ENCODE measurements around the gene HSD17B14. TPM values are rescaled to one million over a fixed set of nuclear protein-coding genes. Genes with fewer than 3 reads are reported as not detected.

Gene HSD17B14
- polyA plus RNA-seq, 4 donors: 8.3 to 38.2 (median 26.3) TPM

DNA sequence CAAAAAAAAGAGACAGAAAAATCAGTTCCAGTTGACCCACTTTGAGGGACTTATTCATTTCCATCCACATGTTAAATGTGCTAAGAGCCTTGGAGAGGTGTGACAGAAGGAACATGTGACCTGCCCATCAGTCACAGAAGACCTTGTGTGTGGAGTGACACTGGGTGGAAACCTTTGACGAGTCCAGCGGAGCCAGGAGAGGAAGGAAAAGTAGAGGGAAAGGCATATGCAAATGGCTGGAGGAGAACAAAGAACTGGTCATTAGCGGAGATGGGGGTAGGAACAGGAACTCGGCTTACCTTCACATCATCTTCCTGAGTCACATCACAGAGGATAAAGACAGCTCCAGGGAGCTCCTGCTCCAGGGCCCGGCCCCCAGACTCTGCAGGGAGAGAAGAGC lies 2.3 kb downstream of the HSD17B14 start:
- no peak for DNase-seq (ENCODE audit: low read depth in 4 of 4, low spot score in 3 of 4)

DNA sequence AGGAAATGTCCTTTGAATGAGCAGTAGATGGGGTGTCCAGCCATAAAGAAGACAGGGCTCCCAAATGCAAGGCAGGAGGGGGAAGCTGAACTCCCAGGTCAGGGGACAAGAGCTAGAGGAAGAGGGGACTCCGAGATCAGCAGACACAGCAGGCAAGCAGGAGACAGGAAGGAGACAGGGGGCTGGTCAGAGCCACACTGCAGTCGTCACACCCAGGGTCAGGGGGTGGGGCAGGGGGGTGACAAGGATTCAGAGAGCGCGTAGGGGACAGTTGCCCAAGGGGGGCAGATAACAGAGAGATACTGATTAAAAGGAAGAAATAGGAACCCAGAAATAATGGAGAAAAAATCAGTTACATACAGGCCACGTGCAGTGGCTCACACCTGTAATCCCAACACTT lies 3.2 kb downstream of the HSD17B14 start:
- DNase-seq (ENCODE audit: low read depth in 4 of 4, low spot score in 3 of 4): no peak

DNA sequence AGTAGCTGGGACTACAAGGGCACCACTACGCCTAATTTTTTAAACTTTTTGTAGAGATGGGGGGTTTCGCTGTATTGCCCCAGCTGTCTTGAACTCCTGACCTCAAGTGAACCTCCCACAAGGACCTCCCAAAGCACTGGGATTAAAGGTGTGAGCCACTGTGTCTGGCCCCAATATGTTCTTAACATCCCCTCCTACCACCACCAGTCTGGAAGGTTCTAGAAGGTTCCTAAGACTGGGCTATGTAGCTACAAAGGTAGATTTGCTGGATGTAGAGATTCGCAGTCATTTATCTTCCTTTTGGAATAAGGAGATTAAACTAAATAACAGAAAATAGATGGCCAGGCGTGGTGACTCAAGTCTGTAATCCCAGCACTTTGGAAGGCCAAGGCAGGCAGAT lies 5.3 kb downstream of the HSD17B14 start:
- no peak for DNase-seq (ENCODE audit: low read depth in 4 of 4, low spot score in 3 of 4)

DNA sequence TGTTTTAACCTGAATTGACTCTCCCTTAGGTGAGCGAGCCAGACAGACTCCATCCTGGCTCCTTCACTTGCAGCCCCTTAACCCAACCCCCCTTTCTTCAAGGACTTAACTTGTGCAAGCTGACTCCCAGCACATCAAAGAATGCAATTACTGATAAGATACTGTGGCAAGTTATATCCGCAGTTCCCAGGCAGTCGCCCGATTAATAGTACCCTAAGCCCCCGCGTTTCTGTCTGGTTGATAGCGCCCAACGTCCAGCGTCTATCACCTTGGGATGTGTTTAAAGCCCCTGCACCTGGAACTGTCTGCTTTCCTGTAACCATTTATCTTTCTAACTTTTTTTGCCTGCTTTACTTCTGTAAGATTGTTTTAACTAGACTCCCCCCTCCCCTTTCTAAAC lies 6.2 kb downstream of the HSD17B14 start:
- no peak for DNase-seq (ENCODE audit: low read depth in 4 of 4, low spot score in 3 of 4)

DNA sequence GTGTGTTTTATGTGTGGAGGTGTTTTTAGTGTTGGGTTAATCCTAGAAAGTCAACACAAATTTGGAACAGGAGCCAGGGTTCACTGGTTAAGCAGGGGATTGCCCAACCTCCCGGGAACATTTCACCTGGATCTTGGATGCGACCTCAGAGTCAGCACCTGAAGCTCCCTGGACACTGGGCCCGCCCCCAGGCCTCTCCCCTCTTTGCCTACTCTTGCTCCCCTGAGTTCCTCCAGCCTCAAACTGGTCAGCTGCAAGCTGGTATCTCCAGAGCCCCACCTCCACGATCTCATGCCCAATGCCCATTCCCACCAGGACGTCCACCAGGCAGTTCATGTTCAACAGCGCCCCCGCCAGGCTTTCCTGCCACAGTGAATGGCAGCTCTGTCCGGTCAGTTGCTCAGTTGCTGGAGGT lies 9.7 kb downstream of the HSD17B14 start:
- DNase-seq (ENCODE audit: low read depth in 4 of 4, low spot score in 3 of 4): no peak

DNA sequence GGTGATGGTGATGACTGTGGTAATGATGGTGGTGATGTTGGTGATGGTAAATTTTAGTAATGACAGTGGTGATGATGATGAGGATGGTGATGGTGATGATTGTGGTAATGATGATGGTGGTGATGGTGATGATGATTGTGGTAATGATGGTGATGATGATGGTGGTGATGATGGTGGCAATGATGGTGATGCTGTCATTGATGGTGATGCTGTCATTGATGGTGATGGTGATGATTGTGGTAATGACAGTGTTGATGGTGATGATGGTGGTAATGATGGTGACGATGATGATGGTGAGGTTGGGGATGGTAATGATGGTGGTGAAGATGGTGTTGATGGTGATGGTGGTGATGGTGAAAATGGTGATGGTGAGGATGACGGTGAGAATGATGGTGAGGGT lies 13.8 kb downstream of the HSD17B14 start:
- DNase-seq (ENCODE audit: low read depth in 4 of 4, low spot score in 3 of 4): no peak

DNA sequence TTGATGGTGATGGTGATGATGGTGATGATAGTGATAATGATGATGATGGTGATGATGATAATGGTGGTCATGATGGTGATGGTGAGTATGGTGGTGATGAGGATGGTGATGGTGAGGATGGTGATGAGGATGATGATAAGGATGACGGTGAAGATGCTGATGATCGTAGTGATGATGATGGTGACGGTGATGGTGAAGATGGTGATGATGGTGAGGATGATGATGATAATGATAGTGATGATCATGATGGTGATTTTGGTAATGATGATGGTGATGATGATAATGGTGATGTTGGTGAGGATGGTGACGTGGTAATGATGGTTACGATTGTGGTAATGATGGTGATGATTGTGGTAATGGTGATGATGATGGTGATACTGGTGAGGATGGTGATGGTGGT lies 14.7 kb downstream of the HSD17B14 start:
- DNase-seq (ENCODE audit: low read depth in 4 of 4, low spot score in 3 of 4): no peak

DNA sequence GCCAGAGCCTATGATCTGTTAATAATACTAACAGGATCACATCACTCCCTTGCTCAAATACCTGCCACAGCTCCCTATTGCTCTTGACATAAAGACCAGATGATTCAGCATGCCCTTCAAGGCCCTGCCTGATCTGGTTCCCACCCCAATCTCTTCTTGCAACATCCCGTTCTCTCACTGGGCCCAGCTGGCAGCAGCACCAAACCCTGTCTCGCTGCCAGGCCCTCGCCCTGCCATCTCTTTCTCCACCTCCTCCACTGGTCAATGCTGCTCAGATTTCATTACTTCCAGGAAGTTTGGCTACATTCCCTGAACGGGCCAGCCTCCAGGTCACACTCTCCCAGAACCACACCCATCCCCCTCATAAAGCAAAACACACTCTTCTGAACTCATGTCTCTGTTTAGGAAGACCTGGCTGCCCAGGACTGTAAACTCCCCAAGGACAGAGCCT lies 16.9 kb downstream of the HSD17B14 start:
- DNase-seq (ENCODE audit: low read depth in 4 of 4, low spot score in 3 of 4): no peak

DNA sequence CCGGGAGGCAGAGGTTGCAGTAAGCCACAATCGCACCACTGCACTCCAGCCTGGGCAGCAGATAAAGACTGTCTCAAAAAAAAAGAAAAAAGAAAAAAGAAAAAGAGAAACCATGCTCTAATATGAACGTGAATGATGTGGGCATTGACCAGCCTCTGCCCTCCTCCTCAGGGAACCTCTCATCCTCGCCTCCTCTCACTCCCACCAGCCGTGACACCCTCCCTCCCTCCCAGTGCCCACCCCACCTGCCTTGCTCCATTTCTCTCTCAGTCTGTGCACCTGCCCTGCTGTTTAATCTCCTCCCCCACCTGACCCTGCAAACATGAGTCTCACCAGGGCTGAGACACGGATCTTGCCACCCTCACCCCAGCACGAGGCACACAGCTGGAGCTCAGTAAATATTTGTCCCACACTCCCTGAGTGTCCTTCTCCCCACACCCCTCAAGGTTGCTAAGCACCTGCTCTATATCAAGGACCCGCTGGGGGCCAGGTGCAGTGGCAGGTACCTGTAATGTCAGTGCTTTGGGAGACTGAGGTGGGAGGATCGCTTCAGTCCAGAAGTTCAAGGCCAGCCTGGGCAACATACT lies 18.0 kb downstream of the HSD17B14 start:
- DNase-seq (ENCODE audit: low read depth in 4 of 4, low spot score in 3 of 4): no peak

DNA sequence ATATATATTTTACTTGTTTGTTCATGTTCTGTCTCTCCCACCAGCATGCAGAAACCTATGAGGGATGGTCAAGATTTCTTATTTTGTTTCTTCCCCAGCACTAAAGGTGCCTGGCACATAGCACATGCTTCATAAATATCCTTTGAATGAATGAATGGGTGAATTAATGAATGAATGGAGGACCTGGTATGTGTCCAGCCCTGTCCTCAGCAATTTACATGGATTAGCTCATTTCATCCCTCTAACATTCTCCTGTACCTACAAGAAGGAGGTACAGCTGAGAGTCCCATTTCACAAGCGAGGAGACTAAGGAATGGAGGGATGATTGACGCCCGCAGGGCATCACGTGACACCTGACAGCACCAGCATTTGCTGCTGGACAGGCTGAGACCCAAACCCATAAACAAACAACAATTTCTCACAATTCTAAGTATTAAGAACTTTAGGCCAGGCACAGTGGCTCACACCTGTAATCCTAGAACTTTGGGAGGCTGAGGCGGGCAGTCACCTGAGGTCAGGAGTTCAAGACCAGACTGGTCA lies 18.6 kb downstream of the HSD17B14 start:
- DNase-seq (ENCODE audit: low read depth in 4 of 4, low spot score in 3 of 4): no peak

DNA sequence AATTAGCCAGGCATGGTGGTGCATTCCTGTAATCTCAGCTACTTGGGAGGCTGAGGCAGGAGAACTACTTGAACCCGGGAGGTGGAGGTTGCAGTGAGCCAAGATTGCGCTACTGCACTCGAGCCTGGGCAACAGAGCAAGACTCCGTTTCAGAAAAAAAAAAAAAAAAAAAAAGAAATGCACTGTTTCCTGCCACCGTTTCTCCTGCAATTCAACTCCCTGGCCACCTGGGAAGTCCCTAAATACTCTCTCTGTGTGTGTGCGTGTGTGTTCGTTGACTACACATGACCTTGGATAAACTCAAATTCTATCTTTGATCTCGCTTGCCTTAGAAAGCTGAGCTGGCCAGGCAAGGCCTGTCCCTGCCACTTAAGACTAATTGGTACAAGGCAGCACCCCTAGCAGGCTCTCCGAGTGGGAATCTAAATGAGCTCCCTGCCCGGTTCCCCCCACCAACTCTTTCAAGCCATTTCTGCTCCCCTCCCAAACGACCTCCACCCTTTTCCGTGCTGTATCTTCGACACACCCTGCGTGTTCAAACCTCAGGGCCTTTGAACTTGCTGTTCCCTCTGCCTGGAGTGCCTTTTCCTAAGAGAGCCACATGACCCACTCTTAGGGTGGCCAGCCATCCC lies 20.3 kb downstream of the HSD17B14 start:
- DNase-seq (ENCODE audit: low read depth in 4 of 4, low spot score in 3 of 4): no peak

DNA sequence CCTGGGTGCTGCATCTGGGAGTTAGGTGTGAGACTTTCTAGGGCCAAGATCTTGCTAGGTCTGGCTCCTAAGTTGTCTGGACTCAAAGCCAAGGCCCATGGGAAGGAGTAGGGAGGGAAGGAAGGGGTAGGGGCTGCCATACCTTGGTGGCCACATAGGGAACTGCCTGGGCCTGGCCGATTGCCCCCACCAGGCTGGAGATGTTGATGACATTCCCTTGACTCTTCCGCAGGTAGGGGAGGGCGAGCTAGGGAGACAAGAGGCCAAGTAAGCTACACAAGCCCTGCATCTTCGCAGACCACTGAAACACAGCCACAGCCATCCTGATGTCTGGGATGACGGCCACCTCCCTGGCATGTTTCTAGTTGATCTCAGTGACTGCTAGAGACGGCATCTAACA lies 21.4 kb downstream of the HSD17B14 start:
- no peak for DNase-seq (ENCODE audit: low read depth in 4 of 4, low spot score in 3 of 4)

DNA sequence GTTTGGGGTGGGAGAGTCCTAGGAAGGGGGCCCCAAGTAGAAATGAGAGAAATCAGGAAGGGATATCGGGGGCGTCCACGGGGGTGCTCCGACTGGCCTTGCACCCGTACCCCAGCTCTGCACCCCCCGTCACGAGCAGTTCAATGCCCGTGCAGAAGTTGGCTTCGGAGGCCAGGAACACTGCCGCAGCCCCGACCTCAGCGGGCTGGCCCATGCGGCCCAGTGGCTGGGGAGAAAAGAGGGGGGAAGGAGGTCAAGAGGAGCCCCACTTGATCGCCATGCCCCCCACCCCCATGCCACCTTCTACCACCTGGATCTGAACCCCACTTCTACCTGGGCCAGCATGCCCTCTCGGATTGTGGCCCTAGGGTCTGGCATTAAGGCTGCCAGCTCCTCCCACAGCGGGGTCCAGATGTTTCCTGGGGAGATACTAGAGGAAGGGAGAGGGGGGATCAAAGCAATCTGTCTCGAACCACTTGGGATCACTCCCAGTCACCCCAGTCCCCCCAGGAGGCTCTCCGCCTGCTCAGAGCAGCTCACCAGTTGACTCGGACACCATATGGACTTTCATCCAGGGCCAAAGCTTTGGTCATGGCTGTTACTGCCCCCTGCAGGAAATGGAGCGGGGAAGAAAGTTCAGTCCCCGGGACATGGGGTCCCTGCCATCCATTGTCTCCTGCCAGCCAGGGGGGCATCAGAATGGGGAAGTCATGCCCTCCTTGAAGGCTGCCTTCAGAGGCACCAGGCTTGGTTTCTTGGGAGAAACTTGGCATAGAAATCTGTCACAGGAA lies 23.0 kb downstream of the HSD17B14 start:
- DNase-seq (ENCODE audit: low read depth in 4 of 4, low spot score in 3 of 4): no peak

DNA sequence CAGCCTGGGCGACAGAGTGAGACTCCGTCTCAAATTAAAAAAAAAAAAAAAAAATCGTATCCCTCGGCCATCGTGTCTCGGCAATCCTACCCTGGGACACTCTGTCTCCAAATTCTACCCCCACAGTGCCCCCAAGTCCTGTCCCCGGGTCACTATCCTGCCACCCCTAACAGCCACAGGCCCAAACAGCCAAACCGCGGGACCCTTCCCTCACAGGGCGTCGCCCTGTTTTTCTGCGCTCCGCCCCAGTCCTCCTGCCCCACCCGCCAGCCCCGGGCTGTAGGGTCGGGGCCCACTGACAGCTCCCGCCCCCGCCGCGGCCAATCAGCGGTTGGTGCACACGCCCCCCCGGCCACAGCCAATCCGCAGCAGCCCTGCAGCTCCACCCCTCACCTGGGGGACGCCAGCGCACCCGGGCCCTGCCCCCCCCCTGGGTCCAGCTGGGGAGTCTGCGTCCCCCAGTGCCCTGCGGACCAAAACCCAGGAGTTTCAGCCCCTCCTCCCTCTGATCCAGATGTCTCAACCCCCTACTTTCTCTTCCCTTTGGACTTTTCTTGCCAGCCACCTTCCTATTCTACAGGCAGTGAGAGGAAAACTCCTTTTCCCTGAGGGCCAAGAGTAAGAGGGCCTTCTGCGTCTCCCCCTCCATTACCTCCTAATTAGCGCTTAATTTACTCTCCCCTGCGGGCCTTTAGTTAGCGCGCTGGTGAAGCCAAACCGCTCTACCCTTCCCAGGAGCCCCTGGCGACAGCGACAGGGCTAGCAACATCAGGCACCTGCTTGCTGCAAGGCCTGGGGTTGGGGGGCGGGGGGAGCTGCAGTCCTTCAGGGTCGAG lies 24.0 kb downstream of the HSD17B14 start:
- peak in 2 of 4 donors; percentile 54 to 59 for DNase-seq (ENCODE audit: low read depth in 4 of 4, low spot score in 3 of 4)

DNA sequence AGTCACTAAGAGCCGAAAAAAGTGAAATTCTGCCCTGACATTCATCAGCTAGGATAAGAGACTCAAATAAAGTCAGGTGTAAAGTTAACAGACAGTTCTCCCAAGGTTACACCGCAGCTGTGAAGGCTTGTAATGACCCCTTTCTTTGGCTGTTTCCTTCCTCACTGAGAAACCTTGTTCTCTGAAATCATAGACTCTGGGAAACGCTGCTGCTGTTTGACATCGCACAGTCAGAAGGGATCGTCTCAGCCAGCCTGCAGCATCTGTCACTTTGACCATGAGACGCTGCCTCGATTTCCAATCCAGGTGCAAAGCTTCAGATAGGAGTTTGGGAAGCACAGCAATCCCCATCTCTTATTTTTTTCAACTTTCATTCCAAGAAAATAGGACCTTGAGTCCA lies 26.1 kb downstream of the HSD17B14 start:
- DNase-seq (ENCODE audit: low read depth in 4 of 4, low spot score in 3 of 4): no peak

DNA sequence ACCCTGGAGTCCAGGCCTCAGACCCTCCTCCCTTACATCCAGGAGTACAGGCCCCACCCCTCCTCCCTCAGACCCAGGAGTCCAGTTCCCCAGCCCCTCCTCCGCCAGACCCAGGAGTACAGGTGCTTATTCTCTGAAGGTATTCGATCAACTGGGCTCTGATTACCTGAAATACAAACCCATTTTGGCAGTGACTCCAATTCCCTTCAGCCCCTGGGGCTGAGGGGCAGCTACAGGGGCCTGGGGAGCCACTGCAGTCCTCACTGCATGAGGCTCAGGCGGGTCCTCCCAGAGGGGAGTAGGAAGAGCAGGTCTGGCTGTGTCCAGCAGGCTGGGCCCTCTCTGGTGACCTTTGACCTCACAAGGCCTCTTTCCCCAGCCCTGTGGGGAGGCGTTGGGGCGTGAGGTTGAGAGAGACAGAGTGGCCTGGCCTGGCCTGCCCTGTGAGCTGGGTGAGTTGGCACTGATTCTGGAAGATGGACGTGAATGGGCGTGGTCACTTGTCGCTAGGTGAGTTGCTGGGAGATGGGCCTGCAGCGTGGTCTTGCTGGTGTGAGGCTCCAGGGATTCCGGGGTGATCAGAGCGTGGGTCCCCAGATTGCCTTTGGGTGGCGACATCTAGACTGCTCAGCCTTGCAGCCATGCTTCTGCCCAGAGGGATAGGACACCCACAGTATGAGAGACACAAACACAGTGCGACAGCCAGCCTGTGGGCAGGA lies 28.5 kb downstream of the HSD17B14 start:
- no peak for DNase-seq (ENCODE audit: low read depth in 4 of 4, low spot score in 3 of 4)

DNA sequence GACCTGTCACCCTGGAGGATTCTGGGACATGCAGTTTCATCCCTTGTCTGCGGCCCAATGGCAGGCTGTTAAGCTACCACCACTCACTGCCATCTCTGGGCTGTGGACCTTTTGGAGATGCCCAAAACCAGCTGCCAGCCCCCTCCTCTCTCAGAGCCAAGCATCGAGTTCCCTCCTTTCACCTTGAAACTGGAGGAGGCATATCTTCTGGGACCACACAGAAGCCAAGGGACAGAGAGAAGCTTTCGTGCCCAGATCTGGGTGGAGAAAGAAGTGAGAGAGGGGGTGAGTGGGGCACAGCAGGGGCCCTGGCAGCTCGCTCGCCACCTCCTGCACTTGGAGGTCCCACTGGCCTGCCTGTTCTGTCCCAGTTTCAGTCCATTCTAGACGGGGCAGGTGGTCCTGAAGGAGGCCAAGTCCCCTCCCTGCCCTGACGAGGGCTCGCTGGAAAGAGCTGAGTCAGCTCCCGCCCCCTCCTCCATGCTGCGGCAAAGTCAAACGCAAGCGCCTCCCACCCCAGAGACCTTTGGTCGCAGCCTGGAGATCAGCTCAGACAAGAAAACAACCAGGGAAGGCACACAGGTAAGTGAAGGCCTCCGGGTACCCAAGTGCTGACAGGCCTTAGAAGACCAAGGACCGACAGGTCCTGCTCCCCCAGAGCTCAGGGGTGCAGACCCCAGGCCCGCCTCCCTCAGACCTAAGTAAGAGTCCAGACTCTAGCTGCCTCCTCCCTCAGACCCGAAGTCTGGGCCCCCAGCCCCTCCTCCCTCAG lies 29.3 kb downstream of the HSD17B14 start:
- DNase-seq (ENCODE audit: low read depth in 4 of 4, low spot score in 3 of 4): no peak

DNA sequence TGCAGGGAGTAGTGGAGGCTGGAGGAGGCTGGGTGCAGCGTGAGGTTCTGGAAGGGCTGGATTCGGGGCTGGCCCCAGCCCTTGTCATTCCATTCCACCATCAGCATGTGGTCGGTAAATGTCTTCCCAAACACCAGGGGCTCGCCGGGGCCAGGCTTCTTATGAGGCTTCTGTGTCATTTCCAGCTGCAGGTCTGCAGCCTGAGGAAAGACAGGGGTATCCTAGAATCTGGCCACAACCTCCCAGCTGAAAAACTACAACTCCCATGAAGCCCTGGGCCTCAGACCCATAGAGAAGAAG lies 29.8 kb downstream of the HSD17B14 start:
- no peak for DNase-seq (ENCODE audit: low read depth in 4 of 4, low spot score in 3 of 4)

DNA sequence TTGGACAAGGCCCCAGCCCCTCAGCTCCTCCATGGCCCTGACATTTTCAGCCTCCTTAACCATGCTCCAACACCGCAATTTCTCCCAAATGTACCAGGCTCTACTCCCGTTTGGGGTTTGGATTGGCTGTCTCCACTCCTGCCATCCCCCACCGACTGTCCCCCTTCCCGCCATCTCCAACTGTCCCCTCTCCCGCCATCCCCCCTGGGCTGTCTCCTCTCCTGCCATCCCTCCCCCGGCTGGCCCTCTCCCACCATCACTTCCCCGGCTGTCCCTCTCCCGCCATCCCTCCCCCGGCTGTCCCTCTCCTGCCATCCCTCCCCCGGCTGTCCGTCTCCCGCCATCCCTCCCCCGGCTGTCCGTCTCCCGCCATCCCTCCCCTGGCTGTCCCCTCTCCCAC lies 30.8 kb downstream of the HSD17B14 start:
- no peak for DNase-seq (ENCODE audit: low read depth in 4 of 4, low spot score in 3 of 4)

DNA sequence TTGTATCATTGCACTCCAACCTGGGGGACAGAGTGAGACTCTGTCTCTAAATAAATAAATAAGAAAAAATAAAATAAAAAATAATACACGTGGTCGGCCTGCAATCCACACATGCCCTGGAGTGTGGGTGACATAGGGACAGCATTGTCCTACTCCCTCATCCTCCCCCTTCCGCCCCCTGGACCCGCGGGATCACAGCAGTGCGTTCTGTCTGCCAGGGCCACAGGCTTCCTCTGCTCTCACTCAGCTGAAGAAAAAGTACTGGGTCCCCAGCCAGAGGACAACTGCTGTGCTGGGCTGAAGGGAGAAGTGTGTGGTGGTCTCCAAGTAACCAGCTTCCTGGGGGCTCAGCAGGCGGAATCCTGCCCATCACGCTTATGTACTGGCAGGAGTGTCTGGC lies 31.8 kb downstream of the HSD17B14 start:
- no peak for DNase-seq (ENCODE audit: low read depth in 4 of 4, low spot score in 3 of 4)

Measured in left renal pelvis (tissue), 4 donors.